HG02759 (cell line): Measurements from ENCODE around the gene TCF21.

Experiments
- ATAC-seq: cut with Tn5 transposase; IDR thresholded peaks from one replicate; pipeline ENCODE4 v1.9.1; 2021; ENCODE audit warnings: mild to moderate bottlenecking, moderate library complexity; ENCODE audit not compliant: unreplicated experiment

The TCF21 gene

GRCh38 chr6:133889557-133890403, 867 bp downstream of the TCF21 start:
- no peak for ATAC-seq

- no peak for ATAC-seq
These were observed 1.8 kb downstream of the TCF21 start for GRCh38 chr6:133890711-133891148.

- no peak for ATAC-seq
These were observed 2.4 kb downstream of the TCF21 start for GRCh38 chr6:133891149-133891926.

- ATAC-seq, result no peak
These were observed 3.3 kb downstream of the TCF21 start for GRCh38 chr6:133891927-133892812.

- no peak for ATAC-seq
These were observed 4.1 kb downstream of the TCF21 start for GRCh38 chr6:133892813-133893691.

- ATAC-seq, result no peak
These were observed 5.0 kb downstream of the TCF21 start for GRCh38 chr6:133893946-133894345.

- ATAC-seq, result no peak
These were observed 5.5 kb downstream of the TCF21 start for GRCh38 chr6:133894369-133894768.

- no peak for ATAC-seq
These were observed 6.0 kb downstream of the TCF21 start for GRCh38 chr6:133894795-133895358.

GRCh38 chr6:133895573-133896343, 6.8 kb downstream of the TCF21 start:
- no peak for ATAC-seq

GRCh38 chr6:133896344-133896721, 7.4 kb downstream of the TCF21 start:
- ATAC-seq, result no peak

GRCh38 chr6:133898263-133898662, 9.3 kb downstream of the TCF21 start:
- ATAC-seq, result no peak

GRCh38 chr6:133899556-133899955, 10.6 kb downstream of the TCF21 start:
- no peak for ATAC-seq

- ATAC-seq, result no peak
These were observed 14.9 kb downstream of the TCF21 start for GRCh38 chr6:133903855-133904254.

- no peak for ATAC-seq
These were observed 17.1 kb downstream of the TCF21 start for GRCh38 chr6:133906050-133906449.

- peak; percentile 82 for ATAC-seq
These were observed 27.8 kb downstream of the TCF21 start for GRCh38 chr6:133916650-133917151.

- no peak for ATAC-seq
These were observed 28.9 kb downstream of the TCF21 start for GRCh38 chr6:133917781-133918180.

- ATAC-seq, result no peak
These were observed 29.5 kb downstream of the TCF21 start for GRCh38 chr6:133918208-133918930.

GRCh38 chr6:133919362-133919761, 30.4 kb downstream of the TCF21 start:
- ATAC-seq, result no peak
